ENCODE measurements around the gene GNG13.
"Not testable (repeated sequence)": the region's sequence is repeated elsewhere in the genome, so short reads cannot be mapped to it uniquely, and the experiment has no call there.

- not testable (repeated sequence) for TF ChIP-seq POLR2AphosphoS5, CTCF (IDR thresholded peaks at IDR 0.05)
These were observed 19.5 kb upstream of the GNG13 start for GRCh38 chr16:820044-820408.

Measured in suprapubic skin (tissue), 3 donors.